Esophagus (tissue), 2 donors: ENCODE results near the gene NAV1. TPM values are rescaled to one million over a fixed set of nuclear protein-coding genes. Genes with fewer than 3 reads are reported as not detected.
"Not testable (repeated sequence)": the region's sequence is repeated elsewhere in the genome, so short reads cannot be mapped to it uniquely, and the experiment has no call there.

ENCODE experiments used
- H3K27ac ChIP-seq, 2 donors: one replicate each; pipeline ENCODE4 v1.5.1; 2013; ENCODE audit warnings: low read depth in 2 of 2, mild to moderate bottlenecking in 2 of 2, inconsistent platforms in 1 of 2, low read length in 1 of 2, moderate library complexity in 1 of 2
- H3K27me3 ChIP-seq, 2 donors: one replicate each; pipeline ENCODE4 v1.6.1; 2013; ENCODE audit warnings: low read length in 2 of 2, control low read depth in 1 of 2, mild to moderate bottlenecking in 1 of 2; ENCODE audit not compliant: insufficient read depth in 2 of 2, control insufficient read depth in 1 of 2
- H3K36me3 ChIP-seq, 2 donors: one replicate each; pipeline ENCODE4 v1.6.1; 2013; ENCODE audit warnings: low read length in 1 of 2; ENCODE audit not compliant: control insufficient read depth in 2 of 2, insufficient read depth in 2 of 2
- H3K4me1 ChIP-seq, 2 donors: one replicate each; pipeline ENCODE4 v1.6.1; 2013; ENCODE audit warnings: low read length in 1 of 2; ENCODE audit not compliant: control insufficient read depth in 2 of 2, insufficient read depth in 2 of 2
- H3K4me3 ChIP-seq, 2 donors: one replicate each; pipeline ENCODE4 v1.5.1; 2013; ENCODE audit warnings: low read length in 2 of 2, mild to moderate bottlenecking in 2 of 2, low read depth in 1 of 2, moderate library complexity in 1 of 2
- H3K9me3 ChIP-seq, 2 donors: one replicate each; pipeline ENCODE4 v1.6.1; 2013; ENCODE audit warnings: mild to moderate bottlenecking in 2 of 2, low read depth in 1 of 2, low read length in 1 of 2, moderate library complexity in 1 of 2; ENCODE audit not compliant: control insufficient read depth in 2 of 2, insufficient read depth in 1 of 2
- WGBS, 2 donors: extraction: QIAGEN DNeasy Blood & Tissue Kit; methylation state at CpG; one replicate each; pipeline ENCODE4 v1.1.7; 2013; 5-methylcytosine and 5-hydroxymethylcytosine counted together
- polyA plus RNA-seq, 2 donors: library from polyadenylated mRNA; stranded (reverse); fragments of 200-250 nt; gene quantifications; one replicate each; pipeline ENCODE4 v1.2.3, GENCODE V29; 2013
- donor health status: healthy with polysubstance abuse.
- donor health status: Bipolar disorder and iron deficiency.

The NAV1 gene
- polyA plus RNA-seq, 2 donors = 3.9 to 4.6 TPM

DNA sequence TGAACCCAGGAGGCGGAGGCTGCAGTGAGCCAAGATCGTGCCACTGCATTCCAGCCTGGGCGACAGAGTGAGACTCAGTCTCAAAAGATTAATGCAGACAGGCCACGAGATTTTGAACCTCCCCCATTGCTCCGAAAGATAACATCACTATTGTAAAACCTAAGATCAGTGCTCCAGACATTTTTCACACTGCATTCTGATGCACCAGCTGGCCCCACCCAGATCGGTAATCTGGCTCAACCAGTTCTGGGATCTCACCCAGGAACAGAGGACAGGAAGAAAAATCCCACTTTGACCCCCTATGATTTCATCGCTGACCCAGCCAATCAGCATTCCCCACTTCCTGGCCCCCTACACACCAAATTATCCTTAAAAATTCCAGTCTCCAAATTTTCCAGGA, 21.3 kb upstream of the NAV1 start:
- H3K27ac ChIP-seq = peak overlapping the region; percentile 26 to 47
- H3K36me3 ChIP-seq = no peaks in the 10 kb centered on the region
- WGBS, 2 donors = 53 to 57% methylated on average over 7 of the region's 7 CpGs
- H3K27me3 ChIP-seq = no peaks in the 10 kb centered on the region
- H3K9me3 ChIP-seq = no peaks in the 10 kb centered on the region
- H3K4me1 ChIP-seq = peaks cover 0 to 3% of the 10 kb centered on the region in 2 donors
- no peak overlapping the region for H3K4me3 ChIP-seq

DNA sequence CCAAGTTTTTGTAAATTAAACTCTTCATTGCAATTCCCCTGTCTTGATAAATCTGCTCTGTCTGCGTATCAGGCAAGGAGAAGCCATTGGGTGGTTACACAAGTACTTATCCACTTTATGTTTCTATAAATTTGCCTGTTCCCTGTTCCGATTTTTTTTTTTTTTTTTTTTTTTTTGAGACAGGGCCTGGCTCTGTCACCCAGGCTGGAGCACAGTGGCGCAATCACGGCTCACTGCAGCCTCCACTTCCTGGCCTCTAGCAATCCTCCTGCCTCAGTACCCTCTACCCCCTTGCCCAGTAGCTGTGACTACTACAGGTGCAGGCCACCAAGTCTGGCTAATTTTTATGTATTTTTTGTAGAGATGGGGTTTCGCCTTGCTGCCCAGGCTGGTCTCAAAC, 20.9 kb upstream of the NAV1 start:
- Histone ChIP-seq H3K27me3 (no peaks in the 10 kb centered on the region), H3K4me1 (peaks cover 0 to 3% of the 10 kb centered on the region in 2 donors), H3K36me3 (no peaks in the 10 kb centered on the region), H3K9me3 (no peaks in the 10 kb centered on the region), H3K4me3 (no peak overlapping the region), H3K27ac (peak overlapping the region in 1 of 2 donors; percentile 47)
- 83 to 86% methylated on average over 5 of the region's 5 CpGs for WGBS, 2 donors

DNA sequence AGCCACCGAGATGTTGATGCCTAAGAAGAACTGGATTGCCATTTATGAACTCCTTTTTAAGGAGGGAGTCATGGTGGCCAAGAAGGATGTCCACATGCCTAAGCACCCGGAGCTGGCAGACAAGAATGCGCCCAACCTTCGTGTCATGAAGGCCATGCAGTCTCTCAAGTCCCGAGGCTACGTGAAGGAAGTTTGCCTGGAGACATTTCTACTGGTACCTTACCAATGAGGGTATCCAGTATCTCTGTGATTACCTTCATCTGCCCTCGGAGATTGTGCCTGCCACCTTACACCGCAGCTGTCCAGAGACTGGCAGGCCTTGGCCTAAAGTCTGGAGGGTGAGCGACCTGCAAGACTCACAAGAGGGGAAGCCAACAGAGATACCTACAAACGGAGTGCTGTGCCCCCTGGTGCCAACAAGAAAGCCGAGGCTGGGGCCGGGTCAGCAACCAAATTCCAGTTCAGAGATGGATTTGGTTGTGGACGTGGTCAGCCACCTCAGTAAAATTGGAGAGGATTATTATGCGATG, 18.8 kb upstream of the NAV1 start:
- not testable (repeated sequence) for H3K27me3 ChIP-seq, H3K9me3 ChIP-seq, H3K36me3 ChIP-seq, H3K27ac ChIP-seq, H3K4me1 ChIP-seq, H3K4me3 ChIP-seq
- 81 to 87% methylated on average over 14 of the region's 14 CpGs for WGBS, 2 donors

DNA sequence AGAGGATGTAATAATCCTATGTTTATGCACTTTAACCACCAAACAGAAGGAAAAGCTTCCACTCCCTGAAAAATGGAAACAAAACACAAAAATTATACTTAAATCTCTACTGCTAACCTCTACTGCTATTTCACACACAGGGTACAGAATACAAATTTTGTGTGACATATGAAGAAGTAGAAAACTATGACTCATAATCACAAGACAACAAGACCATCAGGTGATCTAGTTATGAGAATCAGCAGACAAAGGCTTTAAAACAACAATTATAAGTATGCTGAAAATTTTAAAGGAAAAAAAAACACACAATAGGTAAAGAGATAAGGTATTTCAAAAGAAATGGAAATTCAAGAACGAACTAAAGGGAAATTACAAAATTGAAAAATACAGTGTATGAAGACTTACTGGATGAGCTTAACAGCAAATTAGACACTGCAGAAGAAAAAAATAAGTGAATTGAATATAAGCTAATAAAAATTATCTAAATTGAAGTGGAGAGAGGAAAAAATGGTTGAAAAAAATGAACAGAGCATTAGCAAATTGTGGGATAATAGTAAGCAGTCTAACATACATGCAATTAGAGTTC, 13.6 kb upstream of the NAV1 start:
- H3K4me3 ChIP-seq = no peak overlapping the region
- WGBS, 2 donors = 97 to 100% methylated on average over 1 of the region's 1 CpG
- no peaks in the 10 kb centered on the region for H3K4me1 ChIP-seq
- no peak overlapping the region for H3K27ac ChIP-seq
- H3K27me3 ChIP-seq = no peaks in the 10 kb centered on the region
- no peaks in the 10 kb centered on the region for H3K36me3 ChIP-seq
- no peaks in the 10 kb centered on the region for H3K9me3 ChIP-seq

DNA sequence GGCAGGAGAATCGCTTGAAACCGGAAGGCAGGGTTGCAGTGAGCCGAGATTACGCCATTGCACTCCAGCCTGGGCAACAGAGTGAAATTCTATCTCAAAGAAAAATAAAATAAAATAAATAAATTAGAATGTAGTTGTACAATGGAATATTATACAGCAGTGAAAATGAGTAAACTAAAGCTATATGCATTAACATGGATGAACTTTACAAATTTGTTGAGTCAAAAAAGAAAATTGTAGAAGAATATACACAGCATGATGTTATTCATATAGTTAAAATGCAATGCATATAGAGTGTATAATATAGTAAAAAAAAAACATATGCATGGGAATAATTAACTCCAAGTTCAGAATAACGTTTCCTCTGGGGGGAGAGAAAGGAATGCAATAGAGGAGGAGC, 11.0 kb upstream of the NAV1 start:
- Histone ChIP-seq H3K27me3 (no peaks in the 10 kb centered on the region), H3K27ac (no peak overlapping the region), H3K4me3 (no peak overlapping the region), H3K36me3 (no peaks in the 10 kb centered on the region), H3K4me1 (peaks cover 5% of the 10 kb centered on the region in 2 donors), H3K9me3 (no peaks in the 10 kb centered on the region)
- WGBS, 2 donors = 89 to 95% methylated on average over 5 of the region's 5 CpGs

DNA sequence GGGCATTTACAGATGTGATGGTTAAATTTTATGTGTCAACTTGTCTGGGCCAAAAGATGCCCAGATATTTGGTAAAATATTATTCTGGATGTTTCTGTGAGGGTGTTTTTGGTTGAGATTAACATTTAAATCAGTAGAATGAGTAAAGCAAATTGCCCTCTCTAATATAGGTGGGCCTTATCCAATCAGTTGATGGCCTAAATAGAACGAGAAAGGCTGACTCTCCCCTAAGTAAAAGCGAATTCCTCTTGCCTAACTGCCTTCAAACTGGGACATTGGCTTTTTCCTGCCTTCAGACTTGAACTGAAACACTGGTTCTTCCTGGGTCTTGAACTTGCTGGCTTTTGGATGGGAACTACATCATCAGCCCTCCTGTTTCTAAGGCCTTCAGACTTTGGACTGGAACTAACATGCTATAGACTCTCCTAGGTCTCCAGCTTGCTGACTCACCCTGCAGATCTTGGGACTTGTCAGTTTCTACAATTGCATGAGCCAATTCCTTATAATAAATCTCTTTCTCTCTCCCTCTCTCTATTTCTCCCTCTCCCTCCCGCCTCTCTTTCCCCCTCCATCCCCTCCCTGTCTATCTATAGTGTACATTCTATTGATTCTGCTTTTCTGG, 10.2 kb upstream of the NAV1 start:
- Histone ChIP-seq H3K9me3 (no peaks in the 10 kb centered on the region), H3K27me3 (no peaks in the 10 kb centered on the region), H3K4me3 (no peak overlapping the region), H3K27ac (no peak overlapping the region), H3K36me3 (no peaks in the 10 kb centered on the region), H3K4me1 (peaks cover 5% of the 10 kb centered on the region in 2 donors)
- WGBS, 2 donors = 84 to 89% methylated on average over 3 of the region's 3 CpGs

DNA sequence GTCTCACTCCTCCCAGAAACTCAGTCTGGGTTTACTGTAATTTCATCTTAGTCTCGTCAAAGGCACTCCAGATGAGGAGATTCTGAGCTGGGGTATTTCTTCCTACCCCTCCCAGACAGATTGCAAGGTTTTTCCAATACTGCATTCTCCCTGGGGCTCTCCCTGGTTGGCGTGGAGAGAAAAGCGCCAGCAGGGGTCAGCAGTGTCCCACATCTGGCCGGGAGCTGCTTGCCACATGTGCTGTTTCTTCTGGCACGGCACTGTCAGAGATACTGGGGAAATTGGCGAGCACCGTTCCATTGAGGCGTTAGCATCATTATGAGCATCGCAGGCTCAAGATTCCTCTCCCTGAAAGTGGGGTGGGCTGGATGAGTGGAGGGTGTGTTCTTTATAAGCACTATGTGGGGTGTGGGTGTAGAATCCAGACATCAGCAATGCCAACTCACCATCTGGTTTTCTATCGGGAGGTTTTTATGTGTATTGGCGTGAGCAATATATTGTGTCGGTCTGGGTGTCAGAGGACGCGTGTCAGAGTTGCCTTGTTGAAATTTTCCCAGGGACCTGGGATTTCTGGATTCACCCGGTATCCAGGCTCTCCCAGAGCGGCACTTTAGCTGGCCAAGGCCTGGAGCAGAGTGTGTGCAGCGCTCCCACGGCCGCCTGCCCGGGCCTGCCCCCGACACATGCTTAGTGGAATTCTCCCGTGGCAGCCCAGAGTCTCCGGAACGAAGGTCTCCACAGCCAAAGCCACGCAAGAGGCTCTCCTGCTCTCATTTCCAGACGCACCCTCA, 8.0 kb upstream of the NAV1 start:
- no peaks in the 10 kb centered on the region for H3K9me3 ChIP-seq
- H3K27me3 ChIP-seq = no peaks in the 10 kb centered on the region
- H3K4me1 ChIP-seq = peaks cover 5% of the 10 kb centered on the region in 2 donors
- no peaks in the 10 kb centered on the region for H3K36me3 ChIP-seq
- peak overlapping the region in 1 of 2 donors; percentile 54 for H3K27ac ChIP-seq
- WGBS, 2 donors = 31 to 37% methylated on average over 26 of the region's 26 CpGs
- no peak overlapping the region for H3K4me3 ChIP-seq

DNA sequence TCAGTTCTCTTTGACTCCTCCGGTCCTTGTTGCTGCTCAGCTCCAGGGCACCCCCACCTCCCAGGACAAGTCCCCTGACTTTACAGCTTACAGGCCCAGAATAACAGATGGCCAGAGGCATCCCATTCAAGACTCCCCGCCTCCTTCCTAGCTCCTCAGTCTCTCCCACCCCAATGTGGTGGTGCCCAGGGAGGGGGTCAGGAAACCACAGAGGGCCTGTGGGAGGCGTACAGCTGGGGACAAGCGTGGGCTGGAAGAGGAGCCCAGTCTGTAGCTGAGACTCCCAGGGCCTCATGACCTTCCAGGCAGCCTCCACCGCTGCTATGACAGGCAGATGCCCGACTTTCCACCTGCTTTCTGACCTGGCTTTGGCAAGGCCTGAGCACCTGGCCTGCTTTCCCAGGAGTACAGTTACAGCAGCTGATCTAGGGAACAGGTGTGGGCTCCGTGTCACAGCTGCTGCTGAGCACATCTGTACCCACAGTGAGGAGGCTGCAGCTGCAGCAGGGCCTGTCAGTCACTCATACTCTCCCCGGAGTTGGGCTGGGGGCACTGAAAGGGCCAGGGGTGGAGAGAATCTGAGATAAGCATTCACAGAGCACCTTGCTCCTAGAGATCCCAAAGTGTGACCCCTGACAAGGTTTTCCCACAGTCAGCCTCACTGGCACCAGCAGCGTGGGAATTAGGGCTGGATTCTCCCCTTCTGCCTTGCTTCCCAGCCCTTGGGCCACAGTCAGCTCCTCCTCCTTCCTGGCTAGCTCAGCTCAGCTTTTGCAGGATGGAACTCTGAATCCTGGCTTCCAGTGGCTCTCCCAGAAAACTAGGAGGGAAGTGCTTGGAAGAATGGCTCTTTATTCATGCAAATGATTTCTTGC, 7.1 kb upstream of the NAV1 start:
- Histone ChIP-seq H3K27me3 (no peaks in the 10 kb centered on the region), H3K27ac (peak overlapping the region in 1 of 2 donors; percentile 54), H3K4me1 (peaks cover 5 to 7% of the 10 kb centered on the region in 2 donors), H3K9me3 (no peaks in the 10 kb centered on the region), H3K36me3 (no peaks in the 10 kb centered on the region), H3K4me3 (no peak overlapping the region)
- 51 to 61% methylated on average over 9 of the region's 9 CpGs for WGBS, 2 donors

DNA sequence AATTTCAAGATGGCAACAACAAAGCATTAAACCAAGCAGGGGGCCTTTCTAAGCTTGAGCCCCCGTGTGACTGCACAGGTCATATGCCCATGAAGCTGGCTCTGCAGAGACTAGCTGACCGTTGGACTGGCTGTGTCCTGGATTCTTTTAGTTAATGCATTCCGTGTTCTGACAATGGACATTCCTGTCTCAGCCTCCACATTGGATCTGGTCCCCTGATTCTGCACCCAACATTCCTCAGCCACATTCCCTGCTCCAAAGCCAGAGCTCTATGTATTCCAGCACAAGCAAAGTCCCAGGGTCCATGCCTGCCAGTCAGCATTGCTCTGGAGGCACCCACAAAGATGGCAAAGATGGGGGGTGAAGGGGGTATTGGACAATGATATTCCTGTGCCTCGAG, 5.1 kb upstream of the NAV1 start:
- Histone ChIP-seq H3K9me3 (no peaks in the 10 kb centered on the region), H3K27me3 (no peaks in the 10 kb centered on the region), H3K36me3 (no peaks in the 10 kb centered on the region), H3K4me3 (no peak overlapping the region), H3K27ac (no peak overlapping the region), H3K4me1 (peaks cover 5 to 11% of the 10 kb centered on the region in 2 donors)
- WGBS, 2 donors = 74 to 85% methylated on average over 4 of the region's 4 CpGs
